Osteocyte (in vitro differentiated cells): ENCODE results near the gene ACSBG1. TPM values are rescaled to one million over a fixed set of nuclear protein-coding genes. Genes with fewer than 3 reads are reported as not detected.

ENCODE experiments used
- DNase-seq: peaks from one replicate; pipeline ENCODE4 v3.0.0; 2021; ENCODE audit warnings: mixed read lengths; ENCODE audit not compliant: unreplicated experiment; ENCODE audit errors: extremely low spot score
- H3K27ac Mint-ChIP-seq: one replicate; pipeline ENCODE4 v1.8.0; 2021; ENCODE audit warnings: mild to moderate bottlenecking, mixed read lengths; ENCODE audit not compliant: unreplicated experiment
- H3K27me3 Mint-ChIP-seq: one replicate; pipeline ENCODE4 v1.8.0; 2021; ENCODE audit warnings: mixed read lengths; ENCODE audit not compliant: unreplicated experiment
- H3K36me3 Mint-ChIP-seq: one replicate; pipeline ENCODE4 v1.8.0; 2021; ENCODE audit warnings: mixed read lengths; ENCODE audit not compliant: unreplicated experiment
- H3K4me1 Mint-ChIP-seq: one replicate; pipeline ENCODE4 v1.8.0; 2021; ENCODE audit warnings: mixed read lengths; ENCODE audit not compliant: unreplicated experiment
- H3K4me3 Mint-ChIP-seq: one replicate; pipeline ENCODE4 v1.8.0; 2021; ENCODE audit warnings: mild to moderate bottlenecking, moderate library complexity, mixed read lengths; ENCODE audit not compliant: unreplicated experiment
- H3K9me3 Mint-ChIP-seq: one replicate; pipeline ENCODE4 v1.8.0; 2021; ENCODE audit warnings: mixed read lengths; ENCODE audit not compliant: unreplicated experiment
- CTCF ChIP-seq: fragments of 200-600 bp; sonication (generic); IDR thresholded peaks from 2 replicates; pipeline ENCODE4 v1.5.0; 2021; ENCODE audit warnings: antibody characterized with exemption, mild to moderate bottlenecking, moderate library complexity
- total RNA-seq: library from RNA; stranded (reverse); gene quantifications from 2 replicates; pipeline ENCODE4 v1.2.1, GENCODE V29; 2021

ACSBG1 gene
- total RNA-seq, 1 donor from 2014 or later, result not detected

GRCh38 chr15:78244893-78245292 lies 10.5 kb upstream of the ACSBG1 start:
- Mint-ChIP-seq H3K4me1 (peaks cover 3% of the 10 kb centered on the region), H3K36me3 (no peaks in the 10 kb centered on the region), H3K9me3 (no peaks in the 10 kb centered on the region), H3K4me3 (no peak overlapping the region), H3K27me3 (peaks cover 4% of the 10 kb centered on the region), H3K27ac (no peak overlapping the region)
- no peak for DNase-seq
- TF ChIP-seq CTCF, result no peak

GRCh38 chr15:78244101-78244500 lies 9.7 kb upstream of the ACSBG1 start:
- no peak overlapping the region for H3K27ac Mint-ChIP-seq
- H3K4me1 Mint-ChIP-seq, result peaks cover 3% of the 10 kb centered on the region
- no peak for DNase-seq
- H3K4me3 Mint-ChIP-seq, result no peak overlapping the region
- H3K36me3 Mint-ChIP-seq, result no peaks in the 10 kb centered on the region
- H3K27me3 Mint-ChIP-seq, result peaks cover 4% of the 10 kb centered on the region
- TF ChIP-seq CTCF, result no peak
- H3K9me3 Mint-ChIP-seq, result no peaks in the 10 kb centered on the region

GRCh38 chr15:78243491-78243941 lies 9.2 kb upstream of the ACSBG1 start:
- no peak for TF ChIP-seq CTCF
- Mint-ChIP-seq H3K36me3 (no peaks in the 10 kb centered on the region), H3K4me1 (peaks cover 3% of the 10 kb centered on the region), H3K27ac (no peak overlapping the region), H3K4me3 (no peak overlapping the region), H3K9me3 (no peaks in the 10 kb centered on the region), H3K27me3 (peaks cover 4% of the 10 kb centered on the region)
- no peak for DNase-seq

GRCh38 chr15:78243058-78243457 lies 8.7 kb upstream of the ACSBG1 start:
- H3K9me3 Mint-ChIP-seq, result no peaks in the 10 kb centered on the region
- no peak overlapping the region for H3K27ac Mint-ChIP-seq
- no peak for DNase-seq
- TF ChIP-seq CTCF, result no peak
- H3K4me3 Mint-ChIP-seq, result no peak overlapping the region
- peaks cover 3% of the 10 kb centered on the region for H3K4me1 Mint-ChIP-seq
- H3K27me3 Mint-ChIP-seq, result peaks cover 4% of the 10 kb centered on the region
- no peaks in the 10 kb centered on the region for H3K36me3 Mint-ChIP-seq

GRCh38 chr15:78242128-78242527 lies 7.8 kb upstream of the ACSBG1 start:
- Mint-ChIP-seq H3K36me3 (no peaks in the 10 kb centered on the region), H3K4me1 (peaks cover 3% of the 10 kb centered on the region), H3K27ac (no peak overlapping the region), H3K9me3 (no peaks in the 10 kb centered on the region), H3K4me3 (no peak overlapping the region), H3K27me3 (peaks cover 3% of the 10 kb centered on the region)
- peak; percentile 47 for TF ChIP-seq CTCF
- DNase-seq, result no peak
